ENCODE results near the gene TCF7L1. TPM values are rescaled to one million over a fixed set of nuclear protein-coding genes. Genes with fewer than 3 reads are reported as not detected.
"Not testable (repeated sequence)": the region's sequence is repeated elsewhere in the genome, so short reads cannot be mapped to it uniquely, and the experiment has no call there.

Gene TCF7L1
- total RNA-seq, 1 donor from 2014 or later = 62.7 TPM

- Mint-ChIP-seq H3K4me1 (ENCODE audit: low read depth) (no peaks in the 10 kb centered on the region), H3K27me3 (no peaks in the 10 kb centered on the region), H3K27ac (peak overlapping the region; percentile 30), H3K36me3 (ENCODE audit: insufficient read depth) (peaks cover 24% of the 10 kb centered on the region), H3K9me3 (ENCODE audit: low read depth) (no peaks in the 10 kb centered on the region), H3K4me3 (ENCODE audit: low read depth) (no peak overlapping the region)
- TF ChIP-seq, protein P1, sequence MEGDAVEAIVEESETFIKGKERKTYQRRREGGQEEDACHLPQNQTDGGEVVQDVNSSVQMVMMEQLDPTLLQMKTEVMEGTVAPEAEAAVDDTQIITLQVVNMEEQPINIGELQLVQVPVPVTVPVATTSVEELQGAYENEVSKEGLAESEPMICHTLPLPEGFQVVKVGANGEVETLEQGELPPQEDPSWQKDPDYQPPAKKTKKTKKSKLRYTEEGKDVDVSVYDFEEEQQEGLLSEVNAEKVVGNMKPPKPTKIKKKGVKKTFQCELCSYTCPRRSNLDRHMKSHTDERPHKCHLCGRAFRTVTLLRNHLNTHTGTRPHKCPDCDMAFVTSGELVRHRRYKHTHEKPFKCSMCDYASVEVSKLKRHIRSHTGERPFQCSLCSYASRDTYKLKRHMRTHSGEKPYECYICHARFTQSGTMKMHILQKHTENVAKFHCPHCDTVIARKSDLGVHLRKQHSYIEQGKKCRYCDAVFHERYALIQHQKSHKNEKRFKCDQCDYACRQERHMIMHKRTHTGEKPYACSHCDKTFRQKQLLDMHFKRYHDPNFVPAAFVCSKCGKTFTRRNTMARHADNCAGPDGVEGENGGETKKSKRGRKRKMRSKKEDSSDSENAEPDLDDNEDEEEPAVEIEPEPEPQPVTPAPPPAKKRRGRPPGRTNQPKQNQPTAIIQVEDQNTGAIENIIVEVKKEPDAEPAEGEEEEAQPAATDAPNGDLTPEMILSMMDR (IDR thresholded peaks at IDR 0.05; ENCODE audit: unreplicated experiment) = no peak
- no peak for DNase-seq (ENCODE audit: low spot score, unreplicated experiment)
Measured at GRCh38 chr2:85308896-85309555, 175.8 kb downstream of the TCF7L1 start.

DNA sequence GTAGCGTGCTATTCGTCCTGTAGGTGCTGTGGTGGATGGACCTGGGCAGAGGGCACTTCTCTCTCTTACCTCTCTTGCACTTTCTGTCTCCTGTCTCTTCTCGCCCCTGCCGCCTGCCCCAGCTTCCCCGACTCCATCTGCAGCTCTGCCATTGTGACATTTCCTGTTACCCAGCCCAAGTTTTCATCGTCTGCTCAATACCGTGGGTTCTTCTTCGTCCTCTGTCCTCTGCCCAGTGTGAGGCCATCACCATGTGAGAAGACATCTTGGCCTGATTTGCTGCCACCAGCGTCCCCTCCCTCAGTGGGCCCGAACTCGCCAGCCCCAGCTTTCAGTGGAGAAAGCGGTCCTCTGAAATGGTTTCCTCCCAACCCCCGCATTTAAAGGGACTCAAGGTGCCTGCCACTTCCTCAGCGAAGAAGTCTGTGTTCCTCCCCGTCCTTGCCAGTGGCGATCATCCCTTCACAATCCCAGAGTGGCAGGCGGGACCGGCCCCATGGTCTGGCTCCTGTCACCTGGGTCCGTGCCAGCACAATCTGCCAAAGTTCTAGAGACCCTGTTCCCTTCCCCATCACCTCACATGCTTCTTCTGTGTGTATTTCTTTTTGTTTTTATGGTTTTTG is 176.6 kb downstream of the TCF7L1 start:
- Mint-ChIP-seq H3K27me3 (no peaks in the 10 kb centered on the region), H3K27ac (peak overlapping the region; percentile 67), H3K9me3 (ENCODE audit: low read depth) (no peaks in the 10 kb centered on the region), H3K36me3 (ENCODE audit: insufficient read depth) (peaks cover 19% of the 10 kb centered on the region), H3K4me3 (ENCODE audit: low read depth) (no peak overlapping the region), H3K4me1 (ENCODE audit: low read depth) (no peaks in the 10 kb centered on the region)
- TF ChIP-seq, protein P1 (IDR thresholded peaks at IDR 0.05; ENCODE audit: unreplicated experiment) = no peak
- DNase-seq (ENCODE audit: low spot score, unreplicated experiment) = no peak

GRCh38 chr2:85310330-85310729 is 177.1 kb downstream of the TCF7L1 start:
- H3K4me3 Mint-ChIP-seq (ENCODE audit: low read depth) = no peak overlapping the region
- peaks cover 17% of the 10 kb centered on the region for H3K36me3 Mint-ChIP-seq (ENCODE audit: insufficient read depth)
- H3K27ac Mint-ChIP-seq = peak overlapping the region; percentile 67
- no peaks in the 10 kb centered on the region for H3K9me3 Mint-ChIP-seq (ENCODE audit: low read depth)
- DNase-seq (ENCODE audit: low spot score, unreplicated experiment) = no peak
- no peaks in the 10 kb centered on the region for H3K27me3 Mint-ChIP-seq
- no peaks in the 10 kb centered on the region for H3K4me1 Mint-ChIP-seq (ENCODE audit: low read depth)
- TF ChIP-seq, protein P1 (IDR thresholded peaks at IDR 0.05; ENCODE audit: unreplicated experiment) = no peak

- Mint-ChIP-seq H3K27ac (no peak overlapping the region), H3K36me3 (ENCODE audit: insufficient read depth) (peaks cover 17% of the 10 kb centered on the region), H3K4me1 (ENCODE audit: low read depth) (no peaks in the 10 kb centered on the region), H3K27me3 (no peaks in the 10 kb centered on the region), H3K4me3 (ENCODE audit: low read depth) (no peak overlapping the region), H3K9me3 (ENCODE audit: low read depth) (no peaks in the 10 kb centered on the region)
- DNase-seq (ENCODE audit: low spot score, unreplicated experiment) = no peak
- TF ChIP-seq, protein P1 (IDR thresholded peaks at IDR 0.05; ENCODE audit: unreplicated experiment) = no peak
Measured at GRCh38 chr2:85312404-85312803, 179.2 kb downstream of the TCF7L1 start.

DNA sequence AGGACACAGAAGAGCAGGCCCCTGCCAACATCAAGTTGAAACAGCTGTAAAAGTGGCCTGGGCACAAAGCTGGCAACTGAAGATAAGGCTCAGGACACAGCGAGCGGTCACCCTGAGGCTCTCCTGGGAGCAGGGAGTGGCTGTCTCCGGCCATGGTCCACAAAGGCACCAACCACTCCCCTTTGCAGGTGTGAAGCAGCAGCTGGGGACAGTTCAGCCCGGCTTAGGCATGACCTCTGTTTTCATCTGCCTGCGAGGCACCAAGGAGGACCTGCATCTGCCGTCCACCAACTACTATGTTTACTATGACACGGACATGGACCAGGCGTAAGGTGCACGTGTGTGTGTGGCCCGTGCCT is 181.7 kb downstream of the TCF7L1 start:
- peaks cover 14% of the 10 kb centered on the region for H3K36me3 Mint-ChIP-seq (ENCODE audit: insufficient read depth)
- no peaks in the 10 kb centered on the region for H3K9me3 Mint-ChIP-seq (ENCODE audit: low read depth)
- DNase-seq (ENCODE audit: low spot score, unreplicated experiment) = no peak
- no peak overlapping the region for H3K27ac Mint-ChIP-seq
- TF ChIP-seq, protein P1 (IDR thresholded peaks at IDR 0.05; ENCODE audit: unreplicated experiment) = no peak
- no peaks in the 10 kb centered on the region for H3K4me1 Mint-ChIP-seq (ENCODE audit: low read depth)
- H3K27me3 Mint-ChIP-seq = no peaks in the 10 kb centered on the region
- no peak overlapping the region for H3K4me3 Mint-ChIP-seq (ENCODE audit: low read depth)

DNA sequence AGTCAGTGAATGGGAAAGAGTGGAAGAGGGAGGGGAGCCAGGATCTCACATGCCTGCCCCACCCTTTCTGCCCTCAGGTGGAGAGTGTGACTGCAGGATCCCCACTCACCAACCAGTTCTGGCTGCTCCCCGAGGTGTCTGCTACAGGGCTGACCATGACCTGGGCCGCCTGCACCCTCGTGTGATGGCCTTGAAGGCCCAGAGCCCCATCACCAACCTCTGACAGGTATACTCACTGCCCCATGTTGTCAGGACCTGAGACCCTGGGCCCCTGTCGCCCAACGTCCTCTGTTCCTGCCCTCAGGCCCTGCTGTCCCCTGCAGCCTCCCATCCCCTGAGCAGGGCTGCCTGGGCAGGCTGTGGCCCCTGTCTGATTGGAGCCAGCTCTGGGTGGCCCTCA is 182.7 kb downstream of the TCF7L1 start:
- peaks cover 21% of the 10 kb centered on the region for H3K36me3 Mint-ChIP-seq (ENCODE audit: insufficient read depth)
- peak overlapping the region; percentile 39 for H3K27ac Mint-ChIP-seq
- not testable (repeated sequence) for H3K27me3 Mint-ChIP-seq; DNase-seq (ENCODE audit: low spot score, unreplicated experiment); H3K9me3 Mint-ChIP-seq (ENCODE audit: low read depth); H3K4me1 Mint-ChIP-seq (ENCODE audit: low read depth); H3K4me3 Mint-ChIP-seq (ENCODE audit: low read depth)

Measured in progenitor cell of endocrine pancreas (in vitro differentiated cells).